Spinal cord (tissue), 10 donors: Measurements from ENCODE around the gene TUSC2. TPM values are rescaled to one million over a fixed set of nuclear protein-coding genes. Genes with fewer than 3 reads are reported as not detected.
A peak's percentile ranks its signal among the peaks of the same experiment; 100 is the strongest.

Experiments used
- DNase-seq, 6 donors: peaks; one replicate each; pipeline versions ENCODE4 v3.0.0 to v3.0.0-alpha.2; 2013 to 2015; ENCODE audit warnings: low spot score in 6 of 6, low read depth in 4 of 6
- H3K27ac ChIP-seq: one replicate; pipeline ENCODE4 v1.5.1; 2013; ENCODE audit warnings: low read depth, low read length, control low read depth
- H3K27me3 ChIP-seq: one replicate; pipeline ENCODE4 v1.6.1; 2013; ENCODE audit warnings: low read length; ENCODE audit not compliant: control insufficient read depth, insufficient read depth
- H3K36me3 ChIP-seq: one replicate; pipeline ENCODE4 v1.6.1; 2013; ENCODE audit warnings: low read length; ENCODE audit not compliant: control insufficient read depth, insufficient read depth
- H3K4me1 ChIP-seq: one replicate; pipeline ENCODE4 v1.6.1; 2013; ENCODE audit warnings: low read length; ENCODE audit not compliant: control insufficient read depth, insufficient read depth
- H3K4me3 ChIP-seq: one replicate; pipeline ENCODE4 v1.5.1; 2013; ENCODE audit warnings: low read depth, low read length, control low read depth
- H3K9me3 ChIP-seq: one replicate; pipeline ENCODE4 v1.6.1; 2013; ENCODE audit warnings: low read length; ENCODE audit not compliant: control insufficient read depth, insufficient read depth
- WGBS: methylation state at CpG from one replicate; pipeline ENCODE4 v1.1.5; 2013; ENCODE audit warnings: missing lambda C conversion rate; ENCODE audit not compliant: insufficient coverage; 5-methylcytosine and 5-hydroxymethylcytosine counted together
- polyA plus RNA-seq, 2 donors: library from polyadenylated mRNA; unstranded; fragments of 120-200 nt; gene quantifications; one replicate each; pipeline ENCODE4 v1.2.1, GENCODE V29; 2013; ENCODE audit not compliant: insufficient read length in 2 of 2
- total RNA-seq, 2 donors: library from RNA; depleted of rRNA in 1 of 2; stranded (reverse); fragments of 120-200 nt in 1 of 2; fragments of >200 nt in 1 of 2; gene quantifications; one replicate each; pipeline versions ENCODE4 v1.2.3 to v1.2.4, GENCODE V29; 2013 to 2014
- donor health status: healthy.

TUSC2 gene
- total and polyA plus RNA-seq, 4 donors: 17.0 to 50.7 (median 37.2) TPM

- H3K36me3 ChIP-seq: peaks cover 42% of the 10 kb centered on the region
- H3K9me3 ChIP-seq: no peaks in the 10 kb centered on the region
- H3K4me1 ChIP-seq: peaks cover 54% of the 10 kb centered on the region
- H3K4me3 ChIP-seq: peak overlapping the region; percentile 83
- no peaks in the 10 kb centered on the region for H3K27me3 ChIP-seq
- DNase-seq: no peak
- H3K27ac ChIP-seq: peak overlapping the region; percentile 97
- WGBS: 46% methylated on average over 9 of the region's 9 CpGs
These were observed 29.9 kb downstream of the TUSC2 start for GRCh38 chr3:50297896-50298725.

DNA sequence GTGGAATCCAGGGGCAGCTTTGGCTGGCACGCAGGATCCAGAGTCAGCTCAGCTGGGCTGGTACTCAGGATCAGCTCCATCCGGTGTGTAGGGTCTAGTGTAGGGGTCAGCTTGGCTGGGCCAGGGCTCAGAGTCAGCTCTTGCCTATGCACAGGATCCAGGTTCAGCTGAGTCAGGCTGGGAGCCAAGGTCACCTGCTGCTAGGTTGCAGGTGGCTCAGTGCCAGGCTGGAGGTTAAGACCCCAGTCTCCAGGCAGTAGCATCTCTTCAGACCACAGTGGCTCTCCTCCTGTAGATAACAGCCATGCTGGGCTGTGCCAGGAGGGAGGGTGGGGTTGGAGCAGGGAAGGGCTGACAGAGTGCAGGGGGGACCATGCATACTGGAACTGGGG, 30.6 kb downstream of the TUSC2 start:
- Histone ChIP-seq H3K4me3 (no peak overlapping the region), H3K36me3 (peaks cover 38% of the 10 kb centered on the region), H3K27me3 (no peaks in the 10 kb centered on the region), H3K9me3 (no peaks in the 10 kb centered on the region), H3K27ac (no peak overlapping the region), H3K4me1 (peaks cover 54% of the 10 kb centered on the region)
- no peak for DNase-seq
- 96% methylated on average over 2 of the region's 2 CpGs for whole genome bisulfite sequencing

GRCh38 chr3:50296721-50297383, 31.2 kb downstream of the TUSC2 start:
- H3K27me3 ChIP-seq: no peaks in the 10 kb centered on the region
- peaks cover 32% of the 10 kb centered on the region for H3K36me3 ChIP-seq
- H3K4me3 ChIP-seq: no peak overlapping the region
- no peak overlapping the region for H3K27ac ChIP-seq
- no peaks in the 10 kb centered on the region for H3K9me3 ChIP-seq
- WGBS: 97% methylated on average over 18 of the region's 18 CpGs
- no peak for DNase-seq
- peaks cover 51% of the 10 kb centered on the region for H3K4me1 ChIP-seq

DNA sequence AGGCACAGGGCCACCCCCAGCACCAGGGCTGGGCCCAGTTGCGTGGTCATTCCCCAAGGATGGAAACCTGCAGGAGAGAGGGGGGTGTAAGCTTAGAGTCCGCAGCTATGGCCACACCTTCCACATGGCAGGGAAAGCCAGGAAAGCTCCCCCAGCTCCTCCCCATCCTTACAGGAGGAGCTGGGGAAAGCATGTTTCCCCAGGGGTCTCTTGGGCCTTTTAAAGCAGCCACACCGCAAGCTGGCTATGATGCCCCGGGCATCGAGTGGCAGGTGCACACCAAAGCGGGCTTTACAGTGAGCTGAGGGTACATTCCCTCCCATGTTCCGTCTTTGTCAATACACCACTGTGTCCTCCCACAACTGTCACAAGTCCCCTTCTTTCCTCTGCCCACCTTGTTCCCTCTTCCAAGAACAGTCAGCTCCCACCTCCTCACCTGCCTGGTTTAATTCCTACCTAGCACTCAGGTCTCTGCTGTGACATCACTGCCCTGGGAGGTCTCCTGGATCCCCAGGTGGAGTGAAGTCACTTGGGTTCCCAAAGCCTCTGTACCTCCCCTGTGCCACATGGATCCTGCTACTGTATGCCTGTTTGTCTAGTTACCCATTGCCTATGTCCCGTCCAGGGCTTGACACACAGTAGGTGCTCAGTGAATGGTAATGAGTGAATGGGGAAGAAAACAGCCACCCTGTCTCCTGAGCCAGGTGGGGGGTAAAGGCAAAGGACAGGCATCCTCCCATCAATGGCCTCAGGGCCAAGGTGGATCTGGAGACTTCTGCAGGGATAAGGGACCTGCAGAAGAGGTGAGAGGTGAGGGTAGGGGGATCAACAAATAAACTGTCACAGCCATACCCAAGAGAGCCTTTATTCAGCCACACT, 32.2 kb downstream of the TUSC2 start:
- Histone ChIP-seq H3K27ac (no peak overlapping the region), H3K27me3 (no peaks in the 10 kb centered on the region), H3K36me3 (peaks cover 30% of the 10 kb centered on the region), H3K4me1 (peaks cover 56% of the 10 kb centered on the region), H3K4me3 (no peak overlapping the region), H3K9me3 (no peaks in the 10 kb centered on the region)
- 86% methylated on average over 5 of the region's 8 CpGs for WGBS
- DNase-seq: no peak

- H3K4me3 ChIP-seq: no peak overlapping the region
- WGBS: 89% methylated on average over 22 of the region's 22 CpGs
- H3K27me3 ChIP-seq: no peaks in the 10 kb centered on the region
- H3K4me1 ChIP-seq: peaks cover 51% of the 10 kb centered on the region
- H3K9me3 ChIP-seq: no peaks in the 10 kb centered on the region
- peaks cover 36% of the 10 kb centered on the region for H3K36me3 ChIP-seq
- H3K27ac ChIP-seq: no peak overlapping the region
- DNase-seq: no peak
These were observed 33.3 kb downstream of the TUSC2 start for GRCh38 chr3:50294492-50295403.

- Histone ChIP-seq H3K27ac (no peak overlapping the region), H3K36me3 (peaks cover 43% of the 10 kb centered on the region), H3K9me3 (no peaks in the 10 kb centered on the region), H3K27me3 (no peaks in the 10 kb centered on the region), H3K4me1 (peaks cover 48% of the 10 kb centered on the region), H3K4me3 (no peak overlapping the region)
- WGBS: 95% methylated on average over 3 of the region's 4 CpGs
- no peak for DNase-seq
These were observed 33.9 kb downstream of the TUSC2 start for GRCh38 chr3:50294089-50294488.

DNA sequence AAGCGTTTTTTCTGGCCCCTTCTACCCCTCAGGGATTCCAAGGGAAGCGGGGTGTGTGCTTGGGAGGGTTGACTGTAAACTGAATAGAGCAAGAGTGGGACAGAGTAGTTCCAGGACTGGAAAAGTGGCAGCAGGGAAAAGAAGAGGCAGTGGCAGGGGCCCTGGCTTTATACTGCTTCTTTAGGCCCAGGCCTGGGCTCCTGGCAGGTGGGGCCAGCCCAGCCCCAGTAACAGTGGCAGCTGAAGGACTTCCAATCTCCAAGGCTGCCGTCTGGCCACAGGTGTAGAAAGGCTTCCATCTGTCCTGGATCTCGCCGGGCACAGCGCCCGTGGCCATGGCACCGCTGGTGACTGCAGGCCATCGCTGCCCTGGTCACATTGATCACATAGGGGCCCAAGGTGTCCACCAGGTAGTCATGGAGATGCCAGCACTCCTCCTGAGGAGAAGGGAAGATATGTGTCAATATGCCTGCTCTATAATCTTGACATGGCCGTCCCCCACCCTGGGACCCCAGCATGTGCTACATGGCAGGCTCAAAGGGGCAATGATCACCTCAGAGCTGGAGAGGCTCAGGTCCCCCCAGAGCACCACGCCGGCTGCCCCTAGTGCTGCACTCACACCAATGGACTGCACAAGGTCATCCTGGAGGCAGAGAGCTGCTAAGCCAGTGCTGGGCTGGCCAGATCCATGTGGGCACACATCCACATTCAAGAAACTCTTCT, 34.8 kb downstream of the TUSC2 start:
- Histone ChIP-seq H3K27ac (peak overlapping the region; percentile 87), H3K36me3 (peaks cover 51% of the 10 kb centered on the region), H3K27me3 (no peaks in the 10 kb centered on the region), H3K4me1 (peaks cover 39% of the 10 kb centered on the region), H3K9me3 (no peaks in the 10 kb centered on the region), H3K4me3 (no peak overlapping the region)
- no peak for DNase-seq
- WGBS: 87% methylated on average over 12 of the region's 12 CpGs

DNA sequence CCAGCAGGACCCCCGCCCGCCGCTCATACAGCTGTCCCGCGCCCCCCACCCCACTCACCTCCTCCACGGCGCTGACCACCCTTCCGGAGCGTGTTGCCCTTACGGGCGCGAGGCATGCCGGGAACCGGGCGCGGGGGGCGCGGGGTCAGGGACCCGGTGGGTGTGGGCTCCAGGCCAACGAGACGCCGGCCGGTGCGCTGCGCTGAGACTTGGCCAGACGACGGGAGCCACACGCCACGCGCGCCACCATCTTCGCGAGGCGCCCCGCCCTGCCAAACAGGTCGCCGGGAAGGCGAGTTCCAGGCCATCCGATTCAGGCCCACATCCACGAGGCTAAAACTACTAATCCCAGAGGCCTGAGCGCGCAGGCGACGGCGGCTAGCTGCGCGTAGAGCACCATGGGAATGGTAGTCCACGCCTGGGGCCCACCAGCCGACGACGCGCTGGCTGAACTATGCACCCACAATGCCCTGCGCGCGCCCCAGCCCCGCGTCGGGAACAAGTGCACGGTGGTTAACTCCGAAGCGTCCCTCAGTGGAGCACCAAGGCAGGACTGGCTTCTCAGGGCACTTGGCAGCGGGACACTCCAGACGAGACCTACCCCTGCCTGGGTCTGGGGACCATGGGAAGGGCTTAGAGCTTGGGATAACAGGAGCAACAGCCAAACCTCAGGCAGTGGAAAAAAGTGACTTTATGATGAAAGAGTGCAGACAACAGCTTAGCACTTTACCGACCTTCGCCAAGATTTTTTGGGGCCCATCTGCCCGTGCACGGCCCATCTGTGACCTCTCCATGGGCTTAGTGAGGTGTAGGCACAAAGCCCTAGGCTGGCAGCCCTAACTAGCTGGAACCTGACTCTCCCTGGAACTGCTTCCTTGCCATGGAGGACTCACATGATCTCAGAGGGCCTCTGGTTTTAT, 35.6 kb downstream of the TUSC2 start, which contains the start of gene IFRD2:
Gene IFRD2 (minus strand): TSS at position 271 of the 920 bp plus-strand sequence. CDS start 155 bp downstream, at position 116.
- peak within 1 kb of the TSS; percentile 82 for H3K4me3 ChIP-seq
- H3K27me3 ChIP-seq: no peaks in the 10 kb centered on the region
- 2% methylated on average over 66 of the region's 67 CpGs for WGBS
- peak; percentile 86 to 99 (median 94) for DNase-seq
- H3K4me1 ChIP-seq: peaks cover 31% of the 10 kb centered on the region
- peaks cover 58% of the 10 kb centered on the region for H3K36me3 ChIP-seq
- H3K27ac ChIP-seq: peak within 1 kb of the TSS; percentile 87
- no peaks in the 10 kb centered on the region for H3K9me3 ChIP-seq
